ENCODE measurements around the gene NCOR2. TPM values are rescaled to one million over a fixed set of nuclear protein-coding genes. Genes with fewer than 3 reads are reported as not detected.
A peak's percentile ranks its signal among the peaks of the same experiment; 100 is the strongest.
"Not testable (repeated sequence)": the region's sequence is repeated elsewhere in the genome, so short reads cannot be mapped to it uniquely, and the experiment has no call there.

Gene NCOR2
- total RNA-seq, 1 experiment from 2014 or later, result 52.2 TPM

DNA sequence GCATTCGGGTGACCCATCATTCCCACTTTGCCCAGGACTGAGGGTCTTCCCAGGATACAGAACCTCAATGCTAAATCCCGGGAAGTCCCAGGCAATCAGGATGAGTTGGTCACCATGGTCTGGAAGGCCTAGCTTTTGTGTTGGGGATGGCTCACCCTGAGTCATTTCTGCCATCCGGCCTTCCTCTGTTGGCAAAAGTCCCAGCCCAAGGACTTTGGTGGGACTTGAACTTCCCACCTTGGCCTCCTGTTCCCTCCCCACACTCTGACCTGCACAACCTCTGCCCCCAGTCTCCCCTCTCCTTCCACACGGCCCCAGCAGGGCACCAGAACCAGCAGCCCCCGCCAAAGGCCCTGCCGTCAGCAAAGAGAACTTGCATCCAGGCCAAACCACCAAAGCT lies 24.6 kb upstream of the NCOR2 start:
- peaks cover 22% of the 10 kb centered on the region for H3K4me1 ChIP-seq
- no peak for DNase-seq
- no peaks in the 10 kb centered on the region for H3K36me3 ChIP-seq
- peaks cover 5% of the 10 kb centered on the region for H3K9me3 ChIP-seq (replicated peaks)
- no peak overlapping the region for H3K4me3 ChIP-seq
- no peaks in the 10 kb centered on the region; the same call in 1 of the 2 replicates for H3K27me3 ChIP-seq
- H3K27ac ChIP-seq, result no peak overlapping the region

DNA sequence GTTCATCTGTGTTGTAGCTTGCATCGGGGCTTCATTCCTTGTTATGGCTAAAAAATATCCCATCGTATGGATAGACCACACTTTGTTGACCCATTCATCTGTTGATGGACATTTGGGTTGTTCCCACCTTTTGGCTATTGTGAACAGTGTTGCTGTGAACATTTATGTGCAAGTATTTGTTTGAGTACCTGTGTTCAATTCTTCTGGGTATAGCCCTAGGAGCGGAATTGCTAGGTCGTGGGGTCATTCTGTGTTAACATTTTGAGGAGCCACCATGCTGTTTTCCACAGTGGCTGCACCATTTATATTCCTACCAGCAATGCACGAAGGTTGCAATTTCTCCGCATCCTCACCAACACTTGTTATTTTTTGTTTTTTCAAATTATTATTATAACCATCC lies 23.0 kb upstream of the NCOR2 start:
- H3K27ac ChIP-seq, result no peak overlapping the region
- H3K36me3 ChIP-seq, result no peaks in the 10 kb centered on the region
- H3K27me3 ChIP-seq, result no peaks in the 10 kb centered on the region; the same call in 1 of the 2 replicates
- no peak for DNase-seq
- no peak overlapping the region for H3K4me3 ChIP-seq
- H3K9me3 ChIP-seq (replicated peaks), result peaks cover 5% of the 10 kb centered on the region
- H3K4me1 ChIP-seq, result peaks cover 32% of the 10 kb centered on the region

DNA sequence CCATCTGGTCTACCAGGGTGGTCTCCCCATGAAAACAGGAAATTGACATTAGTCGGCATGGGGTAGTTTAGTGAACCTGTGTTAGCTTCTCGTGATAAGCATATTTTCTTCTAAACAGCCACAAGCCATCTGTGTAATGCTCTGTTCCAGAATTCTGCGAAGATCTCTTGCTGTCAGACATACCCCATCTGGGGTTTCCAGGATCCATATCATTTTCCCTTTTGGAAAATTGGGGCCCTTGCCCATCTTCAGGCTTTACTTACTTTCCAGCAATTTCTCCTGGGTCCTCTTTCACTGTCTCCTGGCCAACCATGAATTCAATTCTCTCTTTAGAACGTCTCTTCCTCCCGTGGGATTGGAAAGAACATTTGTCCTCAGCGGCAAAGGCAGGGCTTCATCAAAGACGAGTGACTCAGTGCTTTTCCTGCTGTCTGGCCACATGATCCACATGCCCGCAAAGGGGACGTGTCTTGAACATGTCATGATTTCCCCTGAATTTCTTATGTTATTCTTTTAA lies 21.4 kb upstream of the NCOR2 start:
- H3K36me3 ChIP-seq, result no peaks in the 10 kb centered on the region
- peaks cover 32% of the 10 kb centered on the region for H3K4me1 ChIP-seq
- peak overlapping the region; percentile 51; the same call in 1 of the 2 replicates for H3K27ac ChIP-seq
- DNase-seq, result peak; percentile 41 to 63
- H3K9me3 ChIP-seq (replicated peaks), result peaks cover 5% of the 10 kb centered on the region
- no peaks in the 10 kb centered on the region; the same call in 1 of the 2 replicates for H3K27me3 ChIP-seq
- H3K4me3 ChIP-seq, result 0 out of 2 replicates have a peak overlapping the region, but pooled peaks have one; percentile 9

DNA sequence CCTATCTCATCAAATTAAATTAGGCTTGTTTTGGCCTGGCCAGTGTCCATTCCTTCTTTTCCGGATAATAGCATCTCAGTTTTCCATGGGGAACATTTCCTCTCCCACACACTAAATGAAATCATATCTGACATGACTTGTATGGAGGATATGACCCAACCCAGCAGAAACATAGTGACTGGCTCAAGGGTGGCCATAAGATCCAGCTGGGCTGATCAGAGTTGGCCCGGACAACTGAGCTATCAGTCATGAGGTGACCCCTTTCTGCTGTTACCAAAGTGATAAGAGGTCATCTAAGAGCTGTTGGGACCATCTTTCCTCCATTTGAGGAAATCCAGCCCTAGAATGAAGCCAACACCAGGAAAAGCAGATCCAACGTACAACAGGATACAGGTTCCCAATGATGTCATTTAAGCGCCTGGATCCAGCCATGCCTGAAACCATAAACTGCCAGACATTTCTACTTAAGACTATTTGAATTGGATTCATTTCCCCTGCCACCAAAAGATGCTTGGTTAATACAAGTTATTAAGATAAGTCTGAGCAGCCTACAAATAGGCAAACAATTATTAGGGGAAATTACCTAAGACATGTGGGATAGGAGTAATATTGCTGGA lies 20.7 kb upstream of the NCOR2 start:
- peak overlapping the region; percentile 51; the same call in 1 of the 2 replicates for H3K27ac ChIP-seq
- no peak overlapping the region for H3K4me3 ChIP-seq
- H3K9me3 ChIP-seq (replicated peaks), result peaks cover 5% of the 10 kb centered on the region
- H3K27me3 ChIP-seq, result no peaks in the 10 kb centered on the region; the same call in 1 of the 2 replicates
- peaks cover 32% of the 10 kb centered on the region for H3K4me1 ChIP-seq
- H3K36me3 ChIP-seq, result no peaks in the 10 kb centered on the region
- no peak for DNase-seq

DNA sequence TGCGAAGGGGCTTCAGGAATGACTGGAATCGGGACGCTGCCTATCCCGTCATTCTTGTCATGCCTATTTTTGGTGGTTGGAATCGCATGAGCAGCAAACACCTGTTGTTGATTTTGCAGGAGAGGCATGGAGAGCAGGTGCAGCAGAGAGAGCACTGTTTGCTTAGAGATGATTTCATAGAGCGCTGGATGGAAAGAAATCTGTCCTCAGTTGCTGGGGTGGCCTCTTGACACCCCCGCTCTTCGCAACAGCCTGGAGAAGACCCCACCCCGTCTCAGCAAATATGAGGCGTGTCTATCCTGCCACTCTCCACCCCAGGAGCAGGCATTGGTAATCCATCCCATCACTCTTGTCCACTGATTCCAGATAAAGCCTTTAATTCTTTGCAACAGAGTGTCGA lies 19.3 kb upstream of the NCOR2 start:
- Histone ChIP-seq H3K27ac (no peak overlapping the region), H3K36me3 (no peaks in the 10 kb centered on the region), H3K4me1 (peaks cover 32% of the 10 kb centered on the region), H3K4me3 (no peak overlapping the region), H3K27me3 (no peaks in the 10 kb centered on the region), H3K9me3 (replicated peaks) (peaks cover 5% of the 10 kb centered on the region)
- DNase-seq, result peak; percentile 51 to 75

DNA sequence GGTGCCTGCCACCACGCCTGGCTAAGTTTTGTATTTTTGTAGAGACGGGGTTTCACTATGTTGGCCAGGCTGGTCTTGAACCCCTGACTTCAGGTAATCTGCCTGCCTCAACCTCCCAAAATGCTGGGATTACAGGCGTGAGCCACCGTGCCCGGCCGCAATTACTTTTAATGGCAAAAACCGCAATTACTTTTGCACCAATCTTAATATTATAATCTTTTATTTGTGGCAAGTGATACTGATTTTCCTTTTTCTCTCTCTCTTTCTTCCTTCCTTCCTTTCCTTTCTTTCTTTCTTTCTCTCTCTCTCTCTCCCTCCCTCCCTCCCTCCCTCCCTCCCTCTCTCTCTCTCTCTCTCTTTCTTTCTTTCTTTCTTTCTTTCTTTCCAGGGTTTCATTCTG lies 17.1 kb upstream of the NCOR2 start:
- not testable (repeated sequence) for H3K27ac ChIP-seq; DNase-seq; H3K9me3 ChIP-seq (replicated peaks); H3K27me3 ChIP-seq; H3K36me3 ChIP-seq; H3K4me3 ChIP-seq
- peaks cover 31% of the 10 kb centered on the region for H3K4me1 ChIP-seq

DNA sequence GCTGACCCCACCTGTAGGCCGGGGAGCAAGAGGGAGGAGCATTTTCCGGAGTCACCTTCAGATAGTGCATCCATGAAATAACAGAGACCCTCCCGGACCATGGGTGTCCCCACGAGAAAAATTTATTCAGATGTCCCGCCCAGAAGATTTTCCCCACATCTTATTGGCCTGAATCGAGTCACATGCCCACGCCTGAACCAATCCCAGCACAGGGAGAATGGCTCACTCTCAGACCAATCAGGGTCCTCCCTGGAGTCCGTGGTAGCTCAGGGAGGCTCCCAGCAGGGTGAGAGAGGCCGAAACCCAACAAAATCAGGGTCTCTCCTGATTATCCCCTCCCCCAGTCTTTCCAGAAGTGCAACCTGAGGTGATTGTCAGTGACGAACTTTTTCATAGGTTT lies 16.4 kb upstream of the NCOR2 start:
- Histone ChIP-seq H3K9me3 (replicated peaks) (no peaks in the 10 kb centered on the region; the same call in 1 of the 2 replicates), H3K27me3 (no peaks in the 10 kb centered on the region), H3K36me3 (no peaks in the 10 kb centered on the region), H3K4me3 (no peak overlapping the region), H3K4me1 (peaks cover 25% of the 10 kb centered on the region), H3K27ac (no peak overlapping the region)
- DNase-seq, result peak in 1 of 2 experiments; percentile 35

DNA sequence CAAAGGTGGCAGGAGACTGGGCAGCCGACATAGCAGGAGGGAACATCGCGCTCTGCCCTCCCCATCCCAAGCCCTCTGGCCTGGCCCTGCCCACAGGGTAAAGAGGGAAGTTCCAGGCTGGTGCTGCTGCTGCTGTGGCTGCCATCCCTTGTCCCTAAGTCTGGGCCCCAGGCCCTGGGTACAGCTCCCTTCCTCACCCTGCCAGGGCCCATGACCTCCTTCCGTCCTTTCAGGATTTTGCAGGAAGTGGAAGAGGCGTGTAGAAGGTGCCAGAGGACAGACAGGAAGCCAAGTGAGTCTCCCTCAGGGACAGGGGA lies 14.7 kb upstream of the NCOR2 start:
- Histone ChIP-seq H3K9me3 (replicated peaks) (no peaks in the 10 kb centered on the region; the same call in 1 of the 2 replicates), H3K27me3 (no peaks in the 10 kb centered on the region), H3K27ac (no peak overlapping the region), H3K36me3 (no peaks in the 10 kb centered on the region), H3K4me3 (no peak overlapping the region), H3K4me1 (peaks cover 10% of the 10 kb centered on the region)
- no peak for DNase-seq

DNA sequence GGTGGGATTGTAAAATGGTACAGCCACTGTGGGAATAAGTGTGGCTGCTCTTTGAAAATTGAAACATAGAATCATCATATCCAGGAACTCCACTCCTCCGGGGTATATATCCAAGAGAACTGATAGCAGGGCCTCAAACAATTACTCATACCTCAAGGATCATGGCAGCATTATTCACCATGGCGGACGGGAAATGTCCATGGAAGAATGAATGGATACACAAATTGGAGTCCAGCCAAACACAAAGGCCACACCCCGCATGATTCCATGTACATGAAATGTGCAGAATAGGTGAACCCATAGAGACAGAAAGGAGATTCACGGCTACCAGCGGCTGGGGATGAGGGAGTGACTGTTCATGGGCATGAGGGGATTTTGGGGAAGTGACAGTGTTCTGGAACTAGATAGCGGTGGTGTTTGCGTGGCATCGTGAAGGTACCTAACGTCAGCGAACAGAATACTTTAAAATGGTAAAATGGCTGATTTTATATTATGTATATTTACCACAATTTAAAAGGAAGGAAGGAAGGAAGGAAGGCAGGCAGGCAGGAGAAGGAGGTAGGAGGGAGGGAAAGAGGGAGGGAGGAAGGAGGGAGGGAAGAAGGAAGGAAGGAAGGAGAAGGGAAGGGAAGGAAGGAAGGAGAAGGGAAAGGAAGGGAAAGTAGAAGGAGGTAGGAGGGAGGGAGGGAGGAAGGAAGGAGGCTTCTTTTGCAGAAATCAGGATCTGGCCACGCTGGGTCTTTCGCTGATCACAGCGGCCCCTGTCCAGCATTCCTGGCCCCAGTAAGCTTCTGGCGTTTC lies 14.1 kb upstream of the NCOR2 start:
- no peak overlapping the region for H3K4me3 ChIP-seq
- no peaks in the 10 kb centered on the region for H3K36me3 ChIP-seq
- H3K4me1 ChIP-seq, result peaks cover 5% of the 10 kb centered on the region
- no peak overlapping the region for H3K27ac ChIP-seq
- no peaks in the 10 kb centered on the region; the same call in 1 of the 2 replicates for H3K9me3 ChIP-seq (replicated peaks)
- no peaks in the 10 kb centered on the region for H3K27me3 ChIP-seq
- no peak for DNase-seq

DNA sequence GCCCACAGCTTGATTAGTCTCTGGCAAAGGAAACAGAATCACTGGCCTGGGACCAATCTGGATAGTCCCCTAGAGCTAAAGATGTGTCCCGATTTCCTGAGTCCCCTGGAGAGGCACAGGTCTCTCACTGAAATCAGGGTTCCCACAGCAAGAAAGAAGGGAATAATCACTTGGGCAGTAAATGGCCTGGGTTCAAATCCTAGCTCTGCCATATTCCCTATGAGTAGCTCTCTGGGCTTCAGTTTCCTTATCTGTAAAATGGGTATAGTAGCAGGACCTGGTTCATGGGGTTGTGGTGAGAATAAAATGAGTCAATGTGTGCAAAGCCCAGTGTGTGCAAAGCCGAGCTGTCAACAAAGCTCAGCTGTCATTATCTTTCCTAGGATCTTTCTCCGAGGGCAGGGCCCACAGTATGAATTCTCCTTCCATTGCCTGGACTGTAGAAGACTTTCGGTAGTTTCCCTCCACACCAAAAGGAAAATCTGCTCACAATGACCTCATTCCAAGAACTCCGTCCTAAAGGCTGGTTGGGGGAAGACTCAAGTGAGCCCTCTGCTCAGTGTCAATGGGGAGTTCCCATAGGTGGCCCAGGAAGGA lies 12.6 kb upstream of the NCOR2 start:
- Histone ChIP-seq H3K4me1 (no peaks in the 10 kb centered on the region), H3K27ac (no peak overlapping the region), H3K36me3 (no peaks in the 10 kb centered on the region), H3K9me3 (replicated peaks) (no peaks in the 10 kb centered on the region; the same call in 1 of the 2 replicates), H3K27me3 (no peaks in the 10 kb centered on the region), H3K4me3 (no peak overlapping the region)
- DNase-seq, result no peak

DNA sequence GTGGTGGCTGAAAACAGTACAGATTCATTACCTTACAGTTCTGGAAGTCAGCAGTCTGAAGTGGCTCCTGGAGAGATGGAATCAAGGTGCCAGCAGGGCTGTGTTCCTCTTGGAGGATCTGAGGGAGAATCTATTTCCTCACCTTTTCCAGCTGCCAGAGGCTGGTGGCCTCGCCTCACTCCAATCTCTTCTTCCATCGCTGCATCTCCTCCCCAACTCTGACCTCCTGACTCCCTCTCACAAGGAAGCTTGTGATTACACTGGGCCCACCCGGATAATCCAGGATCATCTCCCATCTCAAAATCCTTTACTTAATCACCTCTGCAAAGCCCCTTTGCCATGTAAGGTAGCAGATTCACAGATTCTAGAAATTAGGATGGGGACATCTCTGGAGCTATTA lies 11.4 kb upstream of the NCOR2 start:
- Histone ChIP-seq H3K4me3 (no peak overlapping the region), H3K27me3 (no peaks in the 10 kb centered on the region), H3K27ac (no peak overlapping the region), H3K9me3 (replicated peaks) (no peaks in the 10 kb centered on the region; the same call in 1 of the 2 replicates), H3K36me3 (no peaks in the 10 kb centered on the region), H3K4me1 (peaks cover 3% of the 10 kb centered on the region; the same call in 1 of the 2 replicates)
- DNase-seq, result no peak

DNA sequence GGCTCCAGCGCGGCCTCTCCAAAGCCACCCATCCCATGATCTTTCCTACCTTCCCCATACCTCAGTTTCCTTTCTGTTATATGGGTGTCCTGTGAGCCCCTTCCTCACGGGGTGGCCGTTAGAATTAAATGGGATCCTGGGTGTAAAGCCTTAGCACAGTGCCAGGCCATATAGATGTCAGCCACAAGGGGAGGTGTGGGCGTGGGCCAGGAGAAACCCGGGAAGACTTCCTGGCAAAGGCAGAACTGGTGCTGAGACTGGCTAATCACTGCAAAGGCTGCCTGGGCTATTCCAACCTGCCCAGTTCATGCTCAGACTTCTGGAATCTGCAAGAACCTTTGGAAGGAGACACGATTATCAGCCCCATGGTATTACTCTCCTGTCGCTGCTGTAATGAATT lies 11.0 kb upstream of the NCOR2 start:
- no peaks in the 10 kb centered on the region; the same call in 1 of the 2 replicates for H3K9me3 ChIP-seq (replicated peaks)
- no peak overlapping the region for H3K4me3 ChIP-seq
- H3K36me3 ChIP-seq, result no peaks in the 10 kb centered on the region
- no peak for DNase-seq
- H3K27ac ChIP-seq, result no peak overlapping the region
- peaks cover 4% of the 10 kb centered on the region; the same call in 1 of the 2 replicates for H3K4me1 ChIP-seq
- H3K27me3 ChIP-seq, result no peaks in the 10 kb centered on the region

DNA sequence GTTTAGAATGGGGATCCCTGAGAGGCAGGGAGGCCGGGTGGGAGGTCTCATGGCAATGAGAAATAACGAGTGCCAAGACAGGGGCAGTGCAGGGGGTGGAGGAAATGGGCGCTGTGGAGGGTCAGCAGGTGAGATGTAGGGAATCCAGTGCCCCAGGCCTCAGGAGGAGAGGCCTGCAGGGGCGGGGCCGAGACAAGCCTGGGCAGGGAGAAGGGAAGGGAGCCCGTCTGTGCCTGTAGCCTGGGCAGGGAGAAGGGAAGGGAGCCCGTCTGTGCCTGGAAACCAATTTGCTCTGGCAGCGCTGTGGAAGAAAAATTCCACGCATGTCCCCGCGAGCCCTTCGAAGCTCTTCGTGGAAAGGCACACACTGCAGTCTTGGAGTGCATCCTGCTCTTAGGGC lies 10.6 kb upstream of the NCOR2 start:
- no peak overlapping the region for H3K27ac ChIP-seq
- no peak overlapping the region for H3K4me3 ChIP-seq
- no peaks in the 10 kb centered on the region for H3K36me3 ChIP-seq
- no peaks in the 10 kb centered on the region for H3K27me3 ChIP-seq
- no peak for DNase-seq
- H3K4me1 ChIP-seq, result peaks cover 4% of the 10 kb centered on the region; the same call in 1 of the 2 replicates
- H3K9me3 ChIP-seq (replicated peaks), result no peaks in the 10 kb centered on the region; the same call in 1 of the 2 replicates

DNA sequence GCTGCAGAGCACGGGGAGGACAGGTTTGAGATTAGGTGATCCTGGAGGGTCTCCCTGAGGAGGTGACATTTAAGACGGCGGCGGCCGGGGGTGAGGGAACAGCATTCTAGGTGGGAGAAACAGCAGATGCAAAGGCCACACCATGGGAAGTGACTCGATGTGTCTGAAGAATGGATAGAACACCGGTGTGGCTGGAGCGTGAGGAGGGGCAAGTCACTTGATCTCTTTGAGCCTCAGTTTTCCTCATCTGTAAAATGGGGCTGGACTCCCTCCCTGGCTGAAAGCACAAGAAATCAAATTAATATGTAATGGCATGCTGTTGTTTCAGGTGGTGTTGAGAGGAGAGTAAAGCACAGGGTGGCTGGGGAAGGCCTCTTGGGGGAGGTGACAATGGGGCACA lies 10.0 kb upstream of the NCOR2 start:
- H3K36me3 ChIP-seq, result no peaks in the 10 kb centered on the region

More for the DNA sequence above, 10.0 kb upstream of the NCOR2 start:
- H3K27ac ChIP-seq, result no peak overlapping the region
- no peak overlapping the region for H3K4me3 ChIP-seq
- no peaks in the 10 kb centered on the region for H3K27me3 ChIP-seq
- H3K9me3 ChIP-seq (replicated peaks), result no peaks in the 10 kb centered on the region; the same call in 1 of the 2 replicates
- peaks cover 4% of the 10 kb centered on the region; the same call in 1 of the 2 replicates for H3K4me1 ChIP-seq
- no peak for DNase-seq

Measured in SJCRH30 (cell line).